ENCODE results near the gene DCLK3.

DCLK3 gene

DNA sequence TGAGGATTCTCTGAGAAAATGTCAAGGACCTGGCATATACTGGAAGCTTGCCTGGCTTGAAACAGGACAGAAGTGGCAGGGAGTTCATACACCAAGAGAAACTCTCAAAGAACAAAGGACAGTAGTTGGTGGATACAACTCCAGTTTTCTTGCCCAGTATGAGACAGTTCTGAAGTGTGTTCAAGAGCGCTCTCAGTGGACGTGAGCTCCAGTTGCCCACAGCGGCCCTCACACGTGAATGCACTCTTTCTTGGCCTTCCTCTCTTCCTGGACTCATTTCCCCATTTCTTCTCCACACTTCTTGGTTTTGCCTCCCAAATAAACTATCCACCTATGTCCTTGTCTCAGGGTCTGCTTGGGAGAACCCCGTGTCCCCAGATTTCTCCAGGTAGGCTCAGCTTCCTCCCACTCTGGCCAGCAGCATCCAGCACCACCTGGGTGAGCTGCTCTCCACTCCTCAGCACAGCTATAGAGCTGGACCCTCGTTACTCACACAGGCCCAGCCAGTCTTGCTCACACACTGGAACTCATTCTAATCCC lies 54.5 kb downstream of the DCLK3 start:
- H3K4me2 ChIP-seq (ENCODE audit: low read length): no peak overlapping the region
- H4K20me1 ChIP-seq (ENCODE audit: insufficient read depth, low read length): no peaks in the 10 kb centered on the region
- H3K27ac ChIP-seq (ENCODE audit: low read depth, low read length, poor library complexity, severe bottlenecking): no peak overlapping the region
- TF ChIP-seq, protein P1, sequence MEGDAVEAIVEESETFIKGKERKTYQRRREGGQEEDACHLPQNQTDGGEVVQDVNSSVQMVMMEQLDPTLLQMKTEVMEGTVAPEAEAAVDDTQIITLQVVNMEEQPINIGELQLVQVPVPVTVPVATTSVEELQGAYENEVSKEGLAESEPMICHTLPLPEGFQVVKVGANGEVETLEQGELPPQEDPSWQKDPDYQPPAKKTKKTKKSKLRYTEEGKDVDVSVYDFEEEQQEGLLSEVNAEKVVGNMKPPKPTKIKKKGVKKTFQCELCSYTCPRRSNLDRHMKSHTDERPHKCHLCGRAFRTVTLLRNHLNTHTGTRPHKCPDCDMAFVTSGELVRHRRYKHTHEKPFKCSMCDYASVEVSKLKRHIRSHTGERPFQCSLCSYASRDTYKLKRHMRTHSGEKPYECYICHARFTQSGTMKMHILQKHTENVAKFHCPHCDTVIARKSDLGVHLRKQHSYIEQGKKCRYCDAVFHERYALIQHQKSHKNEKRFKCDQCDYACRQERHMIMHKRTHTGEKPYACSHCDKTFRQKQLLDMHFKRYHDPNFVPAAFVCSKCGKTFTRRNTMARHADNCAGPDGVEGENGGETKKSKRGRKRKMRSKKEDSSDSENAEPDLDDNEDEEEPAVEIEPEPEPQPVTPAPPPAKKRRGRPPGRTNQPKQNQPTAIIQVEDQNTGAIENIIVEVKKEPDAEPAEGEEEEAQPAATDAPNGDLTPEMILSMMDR (IDR thresholded peaks at IDR 0.05; ENCODE audit: low read length): no peak
- TF ChIP-seq EZH2 (IDR thresholded peaks at IDR 0.05; ENCODE audit: borderline replicate concordance, low read length): no peak
- no peak overlapping the region for H3K9ac ChIP-seq (ENCODE audit: low read length)
- no peaks in the 10 kb centered on the region for H3K4me1 ChIP-seq (ENCODE audit: insufficient read depth, low read length, severe bottlenecking)
- no peaks in the 10 kb centered on the region for H3K9me3 ChIP-seq (ENCODE audit: low read length)
- H3K36me3 ChIP-seq (ENCODE audit: insufficient read depth, low read length): no peaks in the 10 kb centered on the region
- H3F3A ChIP-seq (ENCODE audit: insufficient read depth, low read length): no peaks in the 10 kb centered on the region
- no peaks in the 10 kb centered on the region for H3K9me2 ChIP-seq (ENCODE audit: low read depth, low read length)
- H3K27me3 ChIP-seq (ENCODE audit: insufficient read depth, low read length): 0 out of 2 replicates have a peak, but pooled peaks cover 4% of the 10 kb centered on the region
- H2AFZ ChIP-seq (ENCODE audit: low read length): no peak overlapping the region
- no peaks in the 10 kb centered on the region for H3K79me2 ChIP-seq (ENCODE audit: insufficient read depth, low read length)
- no peak overlapping the region for H3K4me3 ChIP-seq (ENCODE audit: low read depth, low read length, poor library complexity, severe bottlenecking)

DNA sequence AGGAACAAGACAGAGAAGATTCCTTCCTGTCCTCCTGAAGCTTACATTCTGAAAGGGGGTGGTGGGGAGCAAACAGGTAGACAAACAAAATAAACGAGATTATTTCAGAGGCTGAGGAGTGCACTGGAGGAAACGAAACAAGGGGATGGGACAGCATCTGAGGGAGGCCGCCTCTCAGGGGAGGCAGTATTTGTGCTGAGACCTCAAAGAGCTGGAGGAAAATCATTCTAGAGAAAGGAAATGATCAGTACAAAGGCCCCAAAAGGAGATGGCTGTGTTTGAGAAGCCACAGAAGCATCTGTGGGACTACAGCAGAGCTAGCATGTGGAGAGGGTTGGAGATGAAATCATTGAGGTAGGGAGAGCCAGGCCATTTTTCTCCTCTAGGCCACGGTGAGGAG lies 55.1 kb downstream of the DCLK3 start:
- no peaks in the 10 kb centered on the region for H3K9me3 ChIP-seq (ENCODE audit: low read length)
- H3K9me2 ChIP-seq (ENCODE audit: low read depth, low read length): no peaks in the 10 kb centered on the region
- H4K20me1 ChIP-seq (ENCODE audit: insufficient read depth, low read length): no peaks in the 10 kb centered on the region
- TF ChIP-seq, protein P1 (IDR thresholded peaks at IDR 0.05; ENCODE audit: low read length): no peak
- TF ChIP-seq EZH2 (IDR thresholded peaks at IDR 0.05; ENCODE audit: borderline replicate concordance, low read length): no peak
- no peak overlapping the region for H3K4me2 ChIP-seq (ENCODE audit: low read length)
- H3K4me1 ChIP-seq (ENCODE audit: insufficient read depth, low read length, severe bottlenecking): no peaks in the 10 kb centered on the region
- H3F3A ChIP-seq (ENCODE audit: insufficient read depth, low read length): no peaks in the 10 kb centered on the region
- no peak overlapping the region for H2AFZ ChIP-seq (ENCODE audit: low read length)
- no peak overlapping the region for H3K9ac ChIP-seq (ENCODE audit: low read length)
- no peak overlapping the region for H3K4me3 ChIP-seq (ENCODE audit: low read depth, low read length, poor library complexity, severe bottlenecking)
- H3K27me3 ChIP-seq (ENCODE audit: insufficient read depth, low read length): 0 out of 2 replicates have a peak, but pooled peaks cover 4% of the 10 kb centered on the region
- H3K27ac ChIP-seq (ENCODE audit: low read depth, low read length, poor library complexity, severe bottlenecking): no peak overlapping the region
- H3K79me2 ChIP-seq (ENCODE audit: insufficient read depth, low read length): no peaks in the 10 kb centered on the region
- no peaks in the 10 kb centered on the region for H3K36me3 ChIP-seq (ENCODE audit: insufficient read depth, low read length)

DNA sequence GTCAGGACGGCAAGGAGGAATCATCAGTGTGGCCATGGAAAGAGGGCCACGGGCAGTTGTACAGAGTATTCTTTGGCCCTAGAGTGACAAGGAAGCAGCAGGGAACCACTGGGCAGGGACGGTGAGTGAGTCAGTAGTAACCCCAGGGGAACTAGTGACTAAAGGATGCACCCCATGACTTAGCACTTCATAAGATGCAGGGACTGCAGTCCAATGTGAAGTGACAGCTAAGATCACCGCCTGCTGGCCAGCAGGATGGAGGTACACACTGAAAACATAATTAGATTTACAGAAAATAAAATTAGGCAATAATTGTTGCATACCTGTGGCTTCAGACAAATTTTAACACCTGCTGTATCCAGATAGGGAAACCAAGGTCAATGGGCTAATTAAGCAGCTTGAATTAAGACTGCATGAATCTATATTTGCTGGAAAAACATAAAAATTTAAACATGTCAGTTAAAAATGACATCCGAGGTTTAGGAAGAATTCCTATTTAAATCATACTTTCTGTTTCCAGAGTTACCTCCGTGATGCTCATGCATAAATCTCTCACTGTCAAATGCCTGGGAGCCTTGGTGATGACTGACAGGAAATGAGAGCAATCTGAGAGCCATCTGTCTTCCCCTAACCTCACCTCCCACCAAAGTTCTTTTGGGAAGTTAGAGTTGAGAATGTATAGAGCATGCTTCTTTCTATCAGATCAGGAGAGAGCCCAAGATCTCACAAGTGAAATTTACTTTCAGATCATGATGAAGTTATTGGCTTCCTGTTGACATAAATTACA lies 56.5 kb downstream of the DCLK3 start:
- H3K36me3 ChIP-seq (ENCODE audit: insufficient read depth, low read length): no peaks in the 10 kb centered on the region
- H3K4me2 ChIP-seq (ENCODE audit: low read length): no peak overlapping the region
- H3K4me1 ChIP-seq (ENCODE audit: insufficient read depth, low read length, severe bottlenecking): no peaks in the 10 kb centered on the region
- TF ChIP-seq, protein P1 (IDR thresholded peaks at IDR 0.05; ENCODE audit: low read length): no peak; the same call in 1 of the 2 replicates
- TF ChIP-seq EZH2 (IDR thresholded peaks at IDR 0.05; ENCODE audit: borderline replicate concordance, low read length): no peak
- no peak overlapping the region for H3K27ac ChIP-seq (ENCODE audit: low read depth, low read length, poor library complexity, severe bottlenecking)
- no peak overlapping the region for H3K9ac ChIP-seq (ENCODE audit: low read length)
- H2AFZ ChIP-seq (ENCODE audit: low read length): no peak overlapping the region
- no peaks in the 10 kb centered on the region for H3K79me2 ChIP-seq (ENCODE audit: insufficient read depth, low read length)
- no peak overlapping the region for H3K4me3 ChIP-seq (ENCODE audit: low read depth, low read length, poor library complexity, severe bottlenecking)
- H3K9me2 ChIP-seq (ENCODE audit: low read depth, low read length): no peaks in the 10 kb centered on the region
- H3K9me3 ChIP-seq (ENCODE audit: low read length): no peaks in the 10 kb centered on the region
- H4K20me1 ChIP-seq (ENCODE audit: insufficient read depth, low read length): no peaks in the 10 kb centered on the region
- no peaks in the 10 kb centered on the region for H3F3A ChIP-seq (ENCODE audit: insufficient read depth, low read length)
- 0 out of 2 replicates have a peak, but pooled peaks cover 4% of the 10 kb centered on the region for H3K27me3 ChIP-seq (ENCODE audit: insufficient read depth, low read length)

Measured in OCI-LY1 (cell line).